ENCODE measurements around the gene ME2. TPM values are rescaled to one million over a fixed set of nuclear protein-coding genes. Genes with fewer than 3 reads are reported as not detected.

ME2 gene
- total and polyA plus RNA-seq, 9 of the 15 experiments (the other 6 are each of a cell fraction or from before 2014, with no cell fraction given), result 12.3 to 54.4 (median 36.2) TPM

DNA sequence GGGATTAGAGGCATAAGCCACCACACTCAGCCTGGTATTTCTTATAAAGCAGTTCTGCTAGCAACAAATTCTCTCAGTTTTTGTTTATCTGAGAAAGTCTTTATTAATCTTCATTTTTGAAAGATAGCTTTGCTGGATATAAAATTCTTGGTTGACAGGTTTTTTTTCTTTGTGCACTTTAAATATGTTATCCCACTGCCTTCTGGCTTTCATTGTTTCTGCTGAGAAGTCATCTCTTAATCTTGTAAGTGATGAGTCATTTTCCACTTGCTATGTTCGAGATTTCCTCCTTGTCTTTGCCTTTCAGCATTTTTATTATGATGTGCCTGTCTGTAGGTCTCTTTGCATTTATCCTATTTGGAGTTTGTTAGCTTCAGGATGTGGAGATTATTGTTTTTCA, 83.1 kb downstream of the ME2 start (continued):
- TF ChIP-seq, protein P1, sequence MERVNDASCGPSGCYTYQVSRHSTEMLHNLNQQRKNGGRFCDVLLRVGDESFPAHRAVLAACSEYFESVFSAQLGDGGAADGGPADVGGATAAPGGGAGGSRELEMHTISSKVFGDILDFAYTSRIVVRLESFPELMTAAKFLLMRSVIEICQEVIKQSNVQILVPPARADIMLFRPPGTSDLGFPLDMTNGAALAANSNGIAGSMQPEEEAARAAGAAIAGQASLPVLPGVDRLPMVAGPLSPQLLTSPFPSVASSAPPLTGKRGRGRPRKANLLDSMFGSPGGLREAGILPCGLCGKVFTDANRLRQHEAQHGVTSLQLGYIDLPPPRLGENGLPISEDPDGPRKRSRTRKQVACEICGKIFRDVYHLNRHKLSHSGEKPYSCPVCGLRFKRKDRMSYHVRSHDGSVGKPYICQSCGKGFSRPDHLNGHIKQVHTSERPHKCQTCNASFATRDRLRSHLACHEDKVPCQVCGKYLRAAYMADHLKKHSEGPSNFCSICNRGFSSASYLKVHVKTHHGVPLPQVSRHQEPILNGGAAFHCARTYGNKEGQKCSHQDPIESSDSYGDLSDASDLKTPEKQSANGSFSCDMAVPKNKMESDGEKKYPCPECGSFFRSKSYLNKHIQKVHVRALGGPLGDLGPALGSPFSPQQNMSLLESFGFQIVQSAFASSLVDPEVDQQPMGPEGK (CRISPR knock-in tag; IDR thresholded peaks at IDR 0.05; ENCODE audit: borderline replicate concordance), result no peak
- TF ChIP-seq ZNF282 (CRISPR knock-in tag; IDR thresholded peaks at IDR 0.05) (no peak), MAFK (IDR thresholded peaks at IDR 0.05; ENCODE audit: low read length) (0 out of 2 replicates have a peak, but pooled peaks have one; percentile 3), SRF (CRISPR knock-in tag; IDR thresholded peaks at IDR 0.05) (no peak), SNIP1 (IDR thresholded peaks at IDR 0.05; ENCODE audit: low read depth) (no peak), NFE2 (IDR thresholded peaks at IDR 0.05; ENCODE audit: low read depth) (peak; percentile 84), ZEB2 (IDR thresholded peaks at IDR 0.05) (peak; percentile 68; the same call in 1 of the 2 replicates), CCNT2 (IDR thresholded peaks at IDR 0.05; ENCODE audit: borderline replicate concordance, extremely low read depth, insufficient read length, low read depth, low read length) (no peak), RBM39 (optimal IDR thresholded peaks at IDR 0.05; ENCODE audit: low read depth, low read length) (no peak), SRSF1 (IDR thresholded peaks at IDR 0.05; ENCODE audit: low read depth, low read length) (no peak), JUND (IDR thresholded peaks at IDR 0.05; ENCODE audit: borderline replicate concordance, low read depth, low read length) (peak; percentile 91), JUND (tag; IDR thresholded peaks at IDR 0.05; ENCODE audit: borderline replicate concordance, low read depth, low read length) (peak; percentile 88), CBX3 (IDR thresholded peaks at IDR 0.05; ENCODE audit: borderline replicate concordance in 1 of 2, low read length in 2 of 2) (peak in 1 of 2 experiments; percentile 99; a peak in 2 of 3 replicates), XRCC3 (IDR thresholded peaks at IDR 0.05) (peak; percentile 32; the same call in 1 of the 2 replicates), PHF8 (IDR thresholded peaks at IDR 0.05; ENCODE audit: borderline replicate concordance, low read length) (no peak)
- TF ChIP-seq, protein P2, sequence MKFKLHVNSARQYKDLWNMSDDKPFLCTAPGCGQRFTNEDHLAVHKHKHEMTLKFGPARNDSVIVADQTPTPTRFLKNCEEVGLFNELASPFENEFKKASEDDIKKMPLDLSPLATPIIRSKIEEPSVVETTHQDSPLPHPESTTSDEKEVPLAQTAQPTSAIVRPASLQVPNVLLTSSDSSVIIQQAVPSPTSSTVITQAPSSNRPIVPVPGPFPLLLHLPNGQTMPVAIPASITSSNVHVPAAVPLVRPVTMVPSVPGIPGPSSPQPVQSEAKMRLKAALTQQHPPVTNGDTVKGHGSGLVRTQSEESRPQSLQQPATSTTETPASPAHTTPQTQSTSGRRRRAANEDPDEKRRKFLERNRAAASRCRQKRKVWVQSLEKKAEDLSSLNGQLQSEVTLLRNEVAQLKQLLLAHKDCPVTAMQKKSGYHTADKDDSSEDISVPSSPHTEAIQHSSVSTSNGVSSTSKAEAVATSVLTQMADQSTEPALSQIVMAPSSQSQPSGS (CRISPR knock-in tag; IDR thresholded peaks at IDR 0.05), result no peak
- TF ChIP-seq, protein P3, sequence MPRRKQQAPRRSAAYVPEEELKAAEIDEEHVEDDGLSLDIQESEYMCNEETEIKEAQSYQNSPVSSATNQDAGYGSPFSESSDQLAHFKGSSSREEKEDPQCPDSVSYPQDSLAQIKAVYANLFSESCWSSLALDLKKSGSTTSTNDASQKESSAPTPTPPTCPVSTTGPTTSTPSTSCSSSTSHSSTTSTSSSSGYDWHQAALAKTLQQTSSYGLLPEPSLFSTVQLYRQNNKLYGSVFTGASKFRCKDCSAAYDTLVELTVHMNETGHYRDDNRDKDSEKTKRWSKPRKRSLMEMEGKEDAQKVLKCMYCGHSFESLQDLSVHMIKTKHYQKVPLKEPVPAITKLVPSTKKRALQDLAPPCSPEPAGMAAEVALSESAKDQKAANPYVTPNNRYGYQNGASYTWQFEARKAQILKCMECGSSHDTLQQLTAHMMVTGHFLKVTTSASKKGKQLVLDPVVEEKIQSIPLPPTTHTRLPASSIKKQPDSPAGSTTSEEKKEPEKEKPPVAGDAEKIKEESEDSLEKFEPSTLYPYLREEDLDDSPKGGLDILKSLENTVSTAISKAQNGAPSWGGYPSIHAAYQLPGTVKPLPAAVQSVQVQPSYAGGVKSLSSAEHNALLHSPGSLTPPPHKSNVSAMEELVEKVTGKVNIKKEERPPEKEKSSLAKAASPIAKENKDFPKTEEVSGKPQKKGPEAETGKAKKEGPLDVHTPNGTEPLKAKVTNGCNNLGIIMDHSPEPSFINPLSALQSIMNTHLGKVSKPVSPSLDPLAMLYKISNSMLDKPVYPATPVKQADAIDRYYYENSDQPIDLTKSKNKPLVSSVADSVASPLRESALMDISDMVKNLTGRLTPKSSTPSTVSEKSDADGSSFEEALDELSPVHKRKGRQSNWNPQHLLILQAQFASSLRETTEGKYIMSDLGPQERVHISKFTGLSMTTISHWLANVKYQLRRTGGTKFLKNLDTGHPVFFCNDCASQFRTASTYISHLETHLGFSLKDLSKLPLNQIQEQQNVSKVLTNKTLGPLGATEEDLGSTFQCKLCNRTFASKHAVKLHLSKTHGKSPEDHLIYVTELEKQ (CRISPR knock-in tag; IDR thresholded peaks at IDR 0.05), result no peak
- TF ChIP-seq, protein P4, sequence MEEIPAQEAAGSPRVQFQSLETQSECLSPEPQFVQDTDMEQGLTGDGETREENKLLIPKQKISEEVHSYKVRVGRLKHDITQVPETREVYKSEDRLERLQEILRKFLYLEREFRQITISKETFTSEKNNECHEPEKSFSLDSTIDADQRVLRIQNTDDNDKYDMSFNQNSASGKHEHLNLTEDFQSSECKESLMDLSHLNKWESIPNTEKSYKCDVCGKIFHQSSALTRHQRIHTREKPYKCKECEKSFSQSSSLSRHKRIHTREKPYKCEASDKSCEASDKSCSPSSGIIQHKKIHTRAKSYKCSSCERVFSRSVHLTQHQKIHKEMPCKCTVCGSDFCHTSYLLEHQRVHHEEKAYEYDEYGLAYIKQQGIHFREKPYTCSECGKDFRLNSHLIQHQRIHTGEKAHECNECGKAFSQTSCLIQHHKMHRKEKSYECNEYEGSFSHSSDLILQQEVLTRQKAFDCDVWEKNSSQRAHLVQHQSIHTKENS (CRISPR knock-in tag; IDR thresholded peaks at IDR 0.05), result no peak
- TF ChIP-seq, protein P5, sequence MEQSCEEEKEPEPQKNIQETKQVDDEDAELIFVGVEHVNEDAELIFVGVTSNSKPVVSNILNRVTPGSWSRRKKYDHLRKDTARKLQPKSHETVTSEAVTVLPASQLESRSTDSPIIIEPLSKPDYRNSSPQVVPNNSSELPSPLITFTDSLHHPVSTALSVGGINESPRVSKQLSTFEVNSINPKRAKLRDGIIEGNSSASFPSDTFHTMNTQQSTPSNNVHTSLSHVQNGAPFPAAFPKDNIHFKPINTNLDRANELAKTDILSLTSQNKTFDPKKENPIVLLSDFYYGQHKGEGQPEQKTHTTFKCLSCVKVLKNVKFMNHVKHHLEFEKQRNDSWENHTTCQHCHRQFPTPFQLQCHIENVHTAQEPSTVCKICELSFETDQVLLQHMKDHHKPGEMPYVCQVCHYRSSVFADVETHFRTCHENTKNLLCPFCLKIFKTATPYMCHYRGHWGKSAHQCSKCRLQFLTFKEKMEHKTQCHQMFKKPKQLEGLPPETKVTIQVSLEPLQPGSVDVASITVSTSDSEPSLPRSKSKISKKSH (CRISPR knock-in tag; IDR thresholded peaks at IDR 0.05), result 0 out of 2 replicates have a peak, but pooled peaks have one; percentile 24

Measured in K562 (cell line).